T47D (cell line): ENCODE results near the gene INS.
A peak's percentile ranks its signal among the peaks of the same experiment; 100 is the strongest.

ENCODE experiments used
- DNase-seq, 2 experiments: peaks; one replicate each; pipeline versions ENCODE4 v3.0.0 to v3.0.0-alpha.2; 2011 to 2012; ENCODE audit warnings: low read depth in 1 of 2, low spot score in 1 of 2
- JUND ChIP-seq: IDR thresholded peaks from 2 replicates; pipeline ENCODE4 v1.6.1; 2012; ENCODE audit warnings: low read depth
- in situ Hi-C: cut with HindIII; loops from 2 replicates; pipeline ENCODE4 v1.10.0; 2016; ENCODE audit warnings: low sequenced_read_pairs, low pct_unique_long_range_greater_than_20kb

The INS gene

DNA sequence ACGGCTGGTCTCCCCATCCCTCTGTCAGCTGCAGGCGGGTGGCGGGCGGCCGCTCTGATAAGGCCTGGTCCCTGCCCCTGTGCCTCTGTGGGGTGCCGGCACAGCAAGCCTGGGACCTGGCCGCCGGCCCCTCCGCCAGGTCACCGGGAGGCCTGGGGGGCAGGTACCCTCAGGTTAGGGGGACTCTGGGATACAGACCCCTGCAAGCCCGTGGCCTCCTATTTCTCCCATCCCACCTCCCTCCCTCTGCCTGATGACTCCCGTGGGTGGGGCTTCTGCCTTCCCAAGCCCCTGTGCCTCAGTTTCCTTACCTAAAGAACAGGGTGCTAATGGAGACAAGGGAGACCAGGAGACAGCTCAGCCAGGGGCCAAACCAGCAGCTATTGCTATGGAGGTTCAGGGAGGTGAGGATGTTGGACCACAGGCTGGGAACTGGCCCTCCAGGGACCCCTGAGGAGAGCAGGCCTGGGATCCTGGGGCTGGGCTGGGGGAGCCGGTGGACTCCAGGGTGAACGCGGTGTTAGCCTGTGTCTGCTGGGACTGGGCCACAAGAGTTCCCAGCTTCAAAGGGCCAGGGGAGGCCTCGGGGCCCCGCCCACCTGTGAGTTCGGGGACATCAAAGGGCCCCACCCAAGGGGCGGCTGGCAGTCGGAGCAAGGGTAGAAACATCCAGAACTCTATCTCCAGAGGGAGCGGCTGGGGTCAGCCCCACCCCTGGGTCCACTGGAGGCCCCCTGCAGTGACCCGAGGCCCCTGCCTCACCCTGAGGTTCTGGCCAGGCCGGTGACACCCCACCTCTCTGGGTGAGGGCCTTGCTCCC is 42.6 kb upstream of the INS start:
- TF ChIP-seq JUND, result no peak
- in situ Hi-C loops, result no loop called here
- no peak for DNase-seq

DNA sequence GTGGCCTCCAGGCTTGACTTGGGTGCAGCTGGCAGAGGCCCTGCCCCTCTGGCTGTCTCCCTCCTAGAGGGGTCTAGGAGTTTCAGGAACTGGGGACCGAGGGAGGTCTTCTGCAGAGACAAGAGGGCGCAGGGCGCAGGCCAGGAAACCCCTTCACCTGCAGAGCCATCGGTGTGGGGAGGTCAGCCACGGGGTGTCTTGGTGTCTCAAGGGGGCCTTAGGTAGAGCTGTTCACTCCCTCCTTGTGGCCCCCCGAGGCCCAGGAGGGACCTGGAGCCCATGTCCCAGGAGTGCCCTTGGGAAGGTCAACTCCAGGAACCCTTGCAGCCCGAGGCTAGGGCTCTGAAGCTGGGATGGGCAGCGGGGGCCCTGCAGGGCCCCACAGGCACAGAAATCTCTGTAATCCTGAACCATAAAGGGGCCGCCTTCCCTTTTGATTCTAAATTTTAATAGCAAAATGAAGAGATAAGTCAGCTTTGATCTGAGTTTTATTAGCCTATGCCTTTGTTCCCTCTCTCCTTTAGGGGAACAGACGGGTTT is 42.0 kb upstream of the INS start:
- DNase-seq, result no peak
- TF ChIP-seq JUND, result no peak
- in situ Hi-C loops, result no loop called here

DNA sequence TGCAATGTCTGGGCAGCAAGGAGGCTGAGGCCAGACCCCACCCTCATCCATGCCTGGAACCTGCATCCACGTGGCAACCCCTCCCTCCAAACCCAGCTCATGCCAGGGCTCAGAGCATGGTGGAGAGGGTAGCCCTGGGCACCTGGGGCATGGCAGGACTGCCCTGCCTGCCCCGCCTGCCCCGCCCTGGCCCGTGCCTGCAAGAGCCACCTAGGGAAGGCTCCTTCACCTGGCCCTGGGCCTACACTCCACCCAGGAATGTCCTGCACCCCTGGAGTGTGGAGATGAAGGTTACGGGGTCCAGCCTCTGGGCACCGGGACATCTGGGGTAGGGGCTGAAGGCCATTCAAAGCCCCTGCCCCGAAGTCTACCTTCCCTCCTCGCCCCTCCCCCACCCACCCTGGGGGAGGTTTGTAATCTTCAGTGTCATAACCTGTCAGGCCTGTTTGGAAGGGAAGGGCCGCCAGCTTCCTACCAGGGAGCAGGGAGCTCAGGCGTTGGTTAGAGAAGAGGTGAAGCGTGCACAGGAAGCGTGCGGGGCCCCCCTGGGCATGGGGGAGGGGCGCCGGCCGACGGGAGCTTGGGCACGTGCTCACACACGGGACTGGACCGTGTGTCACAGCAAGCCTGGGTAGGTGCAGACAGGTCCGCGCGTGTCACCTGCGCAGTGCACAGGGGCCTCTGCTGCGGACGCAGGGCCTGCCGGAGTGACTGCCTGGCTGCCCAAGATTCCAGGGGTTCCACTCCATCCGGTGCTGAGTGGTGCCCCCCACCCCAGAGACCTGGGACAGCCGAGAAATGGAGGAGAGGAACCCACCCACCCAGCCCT is 41.3 kb upstream of the INS start:
- no peak for TF ChIP-seq JUND
- DNase-seq, result peak; percentile 73 to 91
- in situ Hi-C loops, result no loop called here

DNA sequence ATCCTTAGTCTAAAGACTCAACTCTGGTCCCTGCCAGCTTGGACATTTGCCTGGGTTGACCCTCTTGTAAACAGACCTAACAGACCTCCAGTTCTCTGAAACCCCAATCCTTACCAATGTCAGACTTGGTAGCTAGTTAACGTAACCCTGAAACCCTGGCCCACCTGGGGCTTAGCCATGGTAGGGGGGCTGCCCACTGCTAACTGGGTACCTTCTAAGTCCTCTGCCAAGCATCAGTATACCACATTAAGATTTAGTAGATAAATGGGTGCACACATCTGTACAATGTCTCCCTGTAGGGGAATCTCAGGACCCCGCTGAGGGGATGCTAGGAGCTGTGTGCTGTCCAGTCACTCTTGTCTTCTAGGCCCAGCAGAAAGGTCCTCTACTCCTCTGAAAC is 40.5 kb upstream of the INS start:
- in situ Hi-C loops, result no loop called here
- no peak for TF ChIP-seq JUND
- DNase-seq, result no peak

DNA sequence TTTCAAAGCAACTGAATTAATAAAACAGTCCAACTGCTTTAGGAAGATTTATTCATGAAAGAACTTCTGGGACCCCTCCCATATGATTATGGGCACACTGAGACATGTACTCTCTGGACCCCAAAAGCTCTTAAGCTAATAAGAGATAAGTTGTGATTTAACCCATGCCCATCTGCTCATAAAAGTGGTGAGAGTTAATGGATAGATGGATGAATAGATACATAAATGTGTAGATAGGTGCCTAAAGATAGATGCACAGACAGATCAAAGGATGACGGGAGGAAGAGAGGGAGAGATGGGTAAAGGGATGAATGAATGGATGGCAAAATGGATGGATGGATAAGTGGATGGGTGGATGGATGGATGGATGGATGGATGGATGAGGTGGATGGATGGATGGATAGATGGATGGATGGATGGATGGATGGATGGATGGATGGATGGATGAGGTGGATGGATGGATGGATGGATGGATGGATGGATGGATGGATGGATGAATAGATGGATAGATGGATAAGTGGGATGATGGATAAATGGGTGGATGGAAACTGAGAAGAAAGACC is 40.0 kb upstream of the INS start:
- TF ChIP-seq JUND, result no peak
- in situ Hi-C loops, result no loop called here
- no peak for DNase-seq

DNA sequence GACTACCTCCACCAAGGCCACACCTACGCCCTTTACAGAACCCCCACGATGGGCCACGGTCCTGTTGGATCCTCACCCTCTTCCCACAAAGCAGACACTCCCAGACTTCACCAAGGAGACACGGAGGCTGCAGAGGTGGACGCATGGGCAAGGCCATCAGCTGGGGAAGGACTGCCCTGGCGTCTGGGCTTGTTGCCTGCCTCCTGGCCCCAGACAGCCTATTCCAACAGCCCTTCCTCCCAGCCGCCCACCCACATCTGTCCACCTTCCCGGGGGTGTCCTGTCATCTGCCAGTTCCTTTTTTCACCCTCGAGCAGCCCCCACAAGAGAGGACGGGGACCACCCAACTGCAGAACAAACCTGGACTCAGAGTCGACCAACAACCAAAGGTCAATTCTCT is 39.5 kb upstream of the INS start:
- in situ Hi-C loops, result no loop called here
- no peak for TF ChIP-seq JUND
- no peak for DNase-seq

DNA sequence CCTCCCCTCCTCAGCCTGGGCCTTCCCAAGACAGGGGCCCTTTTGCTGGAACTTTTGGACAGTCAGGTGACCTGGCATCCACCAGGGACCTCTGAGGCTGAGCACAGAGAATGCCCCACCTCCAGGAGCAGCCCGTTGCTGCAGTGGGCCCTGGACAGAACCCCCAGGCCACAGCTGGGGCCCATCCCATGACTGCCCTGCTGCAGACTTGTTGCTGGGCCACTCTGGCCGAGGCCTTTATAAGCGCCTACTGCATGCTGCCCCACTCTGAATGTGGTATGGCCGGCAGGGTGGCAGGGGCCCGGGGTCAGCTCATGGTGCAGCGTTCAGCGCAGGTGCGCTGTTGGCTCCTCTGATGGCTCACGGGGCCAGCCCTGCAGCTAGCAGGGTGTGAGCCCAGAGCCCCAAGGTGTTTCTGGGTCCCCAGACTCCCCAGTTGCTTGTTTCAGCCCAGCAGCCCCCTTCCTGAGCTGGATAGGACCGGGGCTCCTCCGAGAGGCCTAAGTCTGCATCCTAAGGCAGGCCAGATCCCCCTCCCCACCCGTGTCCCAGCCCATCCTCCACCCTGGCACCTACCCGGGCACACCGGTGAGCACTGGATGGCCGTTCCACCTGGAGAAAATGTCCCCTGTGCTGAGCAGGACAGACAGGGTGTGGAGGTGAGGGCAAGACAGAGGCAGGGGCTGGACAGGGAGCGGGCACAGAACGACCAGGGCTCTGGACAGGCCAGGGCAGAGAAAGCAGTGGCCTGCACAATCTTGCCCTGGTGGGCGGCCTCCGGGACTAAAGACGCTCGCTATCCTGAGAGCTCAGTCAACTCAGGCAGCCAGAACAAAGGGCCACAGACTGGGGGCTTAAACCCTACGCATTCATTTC is 38.7 kb upstream of the INS start:
- TF ChIP-seq JUND, result no peak
- DNase-seq, result no peak
- in situ Hi-C loops, result no loop called here

DNA sequence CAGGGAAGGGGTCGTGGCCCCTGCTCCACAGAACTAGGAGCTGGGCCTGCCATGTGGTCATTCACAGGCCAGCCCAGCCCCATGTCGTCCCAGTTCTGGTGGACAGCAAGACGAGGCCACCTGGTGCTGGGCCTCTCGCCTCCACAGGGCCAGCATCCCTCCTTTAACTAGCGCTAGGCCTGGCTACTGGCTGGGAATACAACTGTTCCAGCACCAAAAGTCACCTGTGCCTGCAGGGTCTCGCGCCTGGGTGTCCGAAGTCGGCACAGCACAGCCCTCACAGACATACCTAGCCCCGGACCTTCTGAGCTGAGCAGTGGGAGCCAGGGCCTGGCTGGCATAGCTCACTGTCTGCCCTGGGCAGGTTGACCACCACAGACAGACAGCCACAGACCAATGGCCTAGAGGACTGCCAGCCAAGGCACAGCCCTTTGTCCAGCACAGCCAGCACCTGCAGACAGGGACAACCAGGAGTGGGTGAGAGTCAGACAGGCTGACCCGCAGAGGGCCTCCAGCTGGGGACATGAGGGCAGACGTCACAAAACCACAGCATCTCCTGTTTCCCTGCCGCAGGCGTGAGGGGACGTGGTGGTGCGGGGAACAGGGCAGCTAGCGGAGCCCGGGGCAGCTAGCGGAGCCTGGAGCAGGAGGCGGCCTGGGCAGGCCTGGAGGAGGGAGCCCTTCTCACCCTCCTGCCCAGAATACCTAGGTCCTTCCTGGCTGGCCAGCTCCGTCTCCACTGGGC is 37.8 kb upstream of the INS start:
- DNase-seq, result no peak
- in situ Hi-C loops, result no loop called here

DNA sequence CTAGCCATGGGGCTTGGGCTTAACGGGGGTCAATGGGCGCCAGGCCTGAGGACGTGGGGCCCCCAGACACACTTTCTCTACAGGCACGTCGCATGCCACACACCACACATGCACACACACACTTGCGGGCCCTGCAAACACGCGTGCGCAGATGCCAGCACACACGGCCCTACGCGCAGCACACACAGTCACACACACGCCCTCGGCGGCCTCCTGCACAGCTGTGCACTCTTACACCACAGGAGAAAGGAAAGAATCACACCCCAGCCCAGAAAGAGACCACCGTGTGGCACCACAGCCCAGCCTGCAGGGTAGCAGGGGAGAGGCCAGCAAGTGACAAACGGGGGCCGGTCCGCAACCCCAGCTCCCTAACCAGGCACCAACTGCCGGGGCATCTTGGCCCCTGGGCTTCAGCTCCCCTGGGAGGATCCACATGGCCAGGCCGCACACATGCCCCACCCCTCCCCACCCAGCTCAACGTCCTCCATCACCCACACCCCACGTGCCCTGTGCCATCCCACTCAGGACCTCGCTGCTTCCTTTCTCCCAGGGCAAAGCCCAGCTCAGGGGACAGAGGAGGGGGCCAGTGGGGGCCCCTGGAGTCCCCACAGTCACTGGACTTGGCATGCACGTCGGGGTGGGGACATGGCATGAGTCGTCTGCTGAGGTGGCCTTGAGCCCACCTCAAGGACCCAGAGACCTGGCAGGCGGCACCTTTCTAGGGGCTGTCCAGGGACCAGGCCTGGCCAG is 36.9 kb upstream of the INS start:
- DNase-seq, result no peak
- TF ChIP-seq JUND, result no peak
- in situ Hi-C loops, result no loop called here

More for the DNA sequence above, 37.8 kb upstream of the INS start:
- TF ChIP-seq JUND, result no peak

DNA sequence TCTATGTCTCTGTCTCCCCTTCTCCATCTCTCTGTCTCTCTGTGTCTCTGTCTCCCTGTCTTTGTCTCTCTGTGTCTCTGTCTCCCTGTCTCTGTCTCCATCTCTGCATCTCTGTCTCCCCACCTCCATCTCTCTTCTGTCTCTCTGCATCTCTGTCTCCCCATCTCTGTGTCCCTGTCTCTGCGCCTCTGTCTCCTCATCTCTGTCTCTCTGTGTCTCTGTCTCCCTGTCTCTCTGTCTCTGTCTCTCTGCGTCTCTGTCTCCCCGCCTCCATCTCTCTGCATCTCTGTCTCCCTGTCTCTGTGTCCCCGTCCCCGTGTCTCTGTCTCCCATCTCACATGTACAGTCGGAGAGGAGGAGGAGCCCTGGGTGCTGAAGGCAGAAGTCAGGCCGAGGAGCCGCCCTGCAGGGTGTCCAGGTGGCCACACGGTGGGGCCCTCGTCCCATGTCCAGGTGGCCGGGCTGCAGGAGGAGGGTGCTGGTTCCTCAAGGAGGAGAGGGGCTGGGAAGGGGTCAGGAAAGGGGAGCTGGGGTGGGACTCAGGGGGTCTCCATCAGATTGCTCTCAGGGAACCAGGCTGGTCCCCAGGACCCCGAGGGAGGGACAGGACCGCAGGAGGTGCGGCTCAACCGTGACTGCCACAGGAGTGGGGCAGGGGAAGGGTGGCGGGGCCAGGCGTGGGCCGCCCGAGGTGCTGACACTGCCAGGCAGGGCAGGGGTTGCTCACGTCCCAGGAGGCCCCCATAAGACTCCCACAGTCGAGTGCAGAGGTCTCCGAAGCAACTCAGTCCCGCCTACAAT is 36.2 kb upstream of the INS start:
- in situ Hi-C loops, result no loop called here
- TF ChIP-seq JUND, result no peak
- DNase-seq, result peak; percentile 67 to 78
